Adrenal gland (tissue), 5 donors: ENCODE results near the gene BTG1.

Source experiments
- POLR2A ChIP-seq, 2 donors: fragments of 450-650 bp; IDR thresholded peaks; one replicate each; pipeline ENCODE4 v1.6.1; 2017; ENCODE audit warnings: antibody characterized with exemption in 2 of 2, mild to moderate bottlenecking in 2 of 2, moderate library complexity in 1 of 2
- TF ChIP-seq, protein P1 (sequence below), 6 experiments: fragments of 450-650 bp in 4 of 6; fragments of 200-600 bp in 2 of 6; sonication (generic) in 1 of 6; IDR thresholded peaks; 1 replicate in 5 of 6; 2 replicates in 1 of 6; pipeline versions ENCODE4 v1.5.1 to v1.8.0; 2016 to 2021; ENCODE audit warnings: antibody characterized with exemption in 6 of 6, mild to moderate bottlenecking in 2 of 6, moderate library complexity in 1 of 6
- donor health status: DM: no; HTN: no; CAD: no.

GRCh38 chr12:92096346-92097136 lies 49.1 kb downstream of the BTG1 start:
- TF ChIP-seq, protein P1, sequence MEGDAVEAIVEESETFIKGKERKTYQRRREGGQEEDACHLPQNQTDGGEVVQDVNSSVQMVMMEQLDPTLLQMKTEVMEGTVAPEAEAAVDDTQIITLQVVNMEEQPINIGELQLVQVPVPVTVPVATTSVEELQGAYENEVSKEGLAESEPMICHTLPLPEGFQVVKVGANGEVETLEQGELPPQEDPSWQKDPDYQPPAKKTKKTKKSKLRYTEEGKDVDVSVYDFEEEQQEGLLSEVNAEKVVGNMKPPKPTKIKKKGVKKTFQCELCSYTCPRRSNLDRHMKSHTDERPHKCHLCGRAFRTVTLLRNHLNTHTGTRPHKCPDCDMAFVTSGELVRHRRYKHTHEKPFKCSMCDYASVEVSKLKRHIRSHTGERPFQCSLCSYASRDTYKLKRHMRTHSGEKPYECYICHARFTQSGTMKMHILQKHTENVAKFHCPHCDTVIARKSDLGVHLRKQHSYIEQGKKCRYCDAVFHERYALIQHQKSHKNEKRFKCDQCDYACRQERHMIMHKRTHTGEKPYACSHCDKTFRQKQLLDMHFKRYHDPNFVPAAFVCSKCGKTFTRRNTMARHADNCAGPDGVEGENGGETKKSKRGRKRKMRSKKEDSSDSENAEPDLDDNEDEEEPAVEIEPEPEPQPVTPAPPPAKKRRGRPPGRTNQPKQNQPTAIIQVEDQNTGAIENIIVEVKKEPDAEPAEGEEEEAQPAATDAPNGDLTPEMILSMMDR (IDR thresholded peaks at IDR 0.05), result no peak
- no peak for TF ChIP-seq POLR2A (IDR thresholded peaks at IDR 0.05)
